Stimulated activated CD4-positive, alpha-beta T cell treated with anti-CD3 and anti-CD28 coated beads, Interleukin-1b, Interleukin-23, amount 100 ng/mL, for 1 hour (primary cell): Measurements from ENCODE around the gene PRR3.
"Not testable (repeated sequence)": the region's sequence is repeated elsewhere in the genome, so short reads cannot be mapped to it uniquely, and the experiment has no call there.

Source experiments
- DNase-seq, 2 donors: peaks; one replicate each; pipeline ENCODE4 v3.0.0-alpha.2; 2020; ENCODE audit warnings: low read depth in 2 of 2

PRR3 gene, protein sequence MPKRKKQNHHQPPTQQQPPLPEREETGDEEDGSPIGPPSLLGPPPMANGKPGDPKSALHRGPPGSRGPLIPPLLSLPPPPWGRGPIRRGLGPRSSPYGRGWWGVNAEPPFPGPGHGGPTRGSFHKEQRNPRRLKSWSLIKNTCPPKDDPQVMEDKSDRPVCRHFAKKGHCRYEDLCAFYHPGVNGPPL

DNA sequence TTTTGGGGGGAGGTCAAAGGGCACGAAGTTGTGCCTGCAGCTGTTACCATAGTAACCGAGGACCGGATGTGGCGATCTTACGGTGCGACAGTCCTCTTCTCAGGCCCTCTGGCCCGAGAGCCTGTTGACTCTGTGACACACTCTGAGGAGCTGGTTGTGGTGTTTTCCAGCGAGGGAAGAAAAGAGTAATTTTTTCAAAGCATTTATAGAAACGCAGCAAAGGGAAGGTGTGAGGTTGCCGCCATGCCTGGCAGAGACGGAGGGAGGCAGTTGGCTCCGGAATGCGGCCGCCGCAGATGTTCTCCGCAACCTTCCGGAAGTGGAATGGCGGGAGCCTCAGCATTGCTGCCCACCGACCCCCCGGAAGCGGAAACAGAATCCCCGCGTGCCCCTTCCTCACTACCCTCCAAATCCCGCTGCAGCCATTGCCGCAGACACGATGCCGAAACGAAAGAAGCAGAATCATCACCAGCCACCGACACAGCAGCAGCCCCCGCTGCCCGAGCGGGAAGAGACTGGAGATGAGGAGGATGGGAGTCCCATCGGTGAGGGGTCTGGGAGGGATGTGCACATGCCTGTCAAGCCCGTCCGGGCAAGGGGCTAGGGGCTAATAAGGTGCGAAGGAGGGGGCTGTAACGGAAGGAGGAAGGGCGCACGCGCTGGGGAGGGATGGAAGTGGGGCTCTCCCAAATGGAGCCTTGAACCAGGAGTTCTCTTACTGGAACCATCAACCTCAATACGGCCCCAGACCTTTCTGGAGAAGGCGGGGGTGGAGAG, at the start of gene PRR3:
TSS of gene PRR3 (plus strand) at position 390 of the 777 bp plus-strand sequence. CDS start at position 440, 50 bp downstream.
- peak; percentile 61 to 68 for DNase-seq

DNA sequence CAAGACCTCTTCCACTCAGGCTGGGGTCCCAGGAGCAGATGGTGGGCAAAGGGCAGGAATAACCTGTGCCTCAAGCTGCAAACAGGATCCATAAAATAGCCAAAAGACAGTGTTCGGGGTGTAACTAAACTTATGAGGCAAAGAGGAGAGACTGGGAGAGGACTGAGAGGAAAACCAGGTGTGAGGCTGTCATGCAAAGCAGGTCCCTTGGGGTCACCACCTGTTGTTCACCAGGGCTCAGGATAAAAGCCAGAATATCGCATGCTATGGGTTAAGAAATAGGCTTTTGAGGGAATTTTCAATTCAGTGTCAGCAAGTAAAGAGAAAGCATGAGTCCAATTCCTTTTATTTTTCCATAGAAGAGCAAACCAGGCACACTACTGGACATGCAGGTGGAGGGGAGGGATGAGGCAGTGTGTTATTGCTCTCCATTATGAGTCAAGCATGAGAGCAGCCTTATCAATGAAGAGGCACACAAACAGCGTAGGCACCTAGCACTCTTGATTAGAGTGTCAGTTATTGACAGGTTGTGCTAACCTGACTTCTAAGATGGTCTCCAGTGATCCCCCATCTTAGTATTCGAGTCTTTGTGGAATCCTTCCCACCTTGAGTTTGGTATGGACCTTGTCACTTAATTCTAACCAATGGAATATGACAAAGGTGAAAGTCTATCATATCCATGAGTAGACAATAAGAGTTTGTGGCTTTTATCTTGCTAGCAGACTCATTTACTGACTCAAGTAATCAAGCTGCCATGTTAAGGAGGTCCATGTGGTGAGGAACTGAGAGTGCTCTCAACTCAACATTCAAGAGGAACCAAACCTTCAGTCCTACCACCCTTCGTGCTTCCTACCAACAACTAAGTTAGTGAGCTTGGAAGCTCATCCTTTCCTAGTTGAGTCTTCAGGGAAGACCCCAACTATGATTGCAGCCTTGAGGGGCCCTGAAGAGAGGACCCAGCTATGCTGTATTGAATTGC, 49.0 kb upstream of the PRR3 start:
- no peak for DNase-seq

DNA sequence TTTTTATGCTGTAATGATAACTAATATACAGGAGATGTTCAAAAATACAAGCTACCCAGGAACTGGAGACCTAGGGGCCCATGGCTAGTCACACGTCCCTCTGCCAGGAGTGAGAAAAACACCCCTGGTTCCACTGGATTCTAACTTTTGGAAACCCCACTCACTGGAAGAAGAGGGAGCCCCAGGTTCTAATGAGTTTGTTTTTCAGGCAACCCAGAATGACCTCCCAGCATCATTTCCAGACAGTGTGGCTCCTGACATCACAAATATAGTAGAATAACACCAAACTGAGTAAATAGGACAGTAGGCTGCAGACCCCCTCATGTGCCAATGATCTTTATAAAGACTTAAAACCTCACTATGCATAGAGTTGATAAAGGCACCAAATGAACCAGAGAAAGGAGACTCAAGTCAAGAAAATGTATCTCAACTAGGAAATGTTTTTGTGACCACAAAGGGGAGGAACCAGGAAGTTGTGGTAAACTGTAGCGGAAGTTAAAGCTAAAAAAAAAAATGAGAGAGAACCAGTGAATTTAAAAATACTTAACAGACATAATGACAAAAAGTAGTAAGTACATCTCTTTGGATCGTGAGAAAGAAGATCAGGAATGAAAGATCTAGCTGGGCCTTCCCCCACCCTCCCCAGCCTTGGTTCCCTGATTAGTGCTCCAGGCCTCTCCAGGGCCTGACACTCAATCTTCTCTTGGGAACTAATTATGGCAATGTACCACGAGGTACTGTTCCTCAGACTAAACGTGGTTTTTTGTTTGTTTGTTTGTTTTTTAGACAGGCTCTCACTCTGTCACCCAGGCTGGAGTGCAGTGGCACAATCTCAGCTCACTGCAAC, 48.0 kb upstream of the PRR3 start:
- DNase-seq: no peak

DNA sequence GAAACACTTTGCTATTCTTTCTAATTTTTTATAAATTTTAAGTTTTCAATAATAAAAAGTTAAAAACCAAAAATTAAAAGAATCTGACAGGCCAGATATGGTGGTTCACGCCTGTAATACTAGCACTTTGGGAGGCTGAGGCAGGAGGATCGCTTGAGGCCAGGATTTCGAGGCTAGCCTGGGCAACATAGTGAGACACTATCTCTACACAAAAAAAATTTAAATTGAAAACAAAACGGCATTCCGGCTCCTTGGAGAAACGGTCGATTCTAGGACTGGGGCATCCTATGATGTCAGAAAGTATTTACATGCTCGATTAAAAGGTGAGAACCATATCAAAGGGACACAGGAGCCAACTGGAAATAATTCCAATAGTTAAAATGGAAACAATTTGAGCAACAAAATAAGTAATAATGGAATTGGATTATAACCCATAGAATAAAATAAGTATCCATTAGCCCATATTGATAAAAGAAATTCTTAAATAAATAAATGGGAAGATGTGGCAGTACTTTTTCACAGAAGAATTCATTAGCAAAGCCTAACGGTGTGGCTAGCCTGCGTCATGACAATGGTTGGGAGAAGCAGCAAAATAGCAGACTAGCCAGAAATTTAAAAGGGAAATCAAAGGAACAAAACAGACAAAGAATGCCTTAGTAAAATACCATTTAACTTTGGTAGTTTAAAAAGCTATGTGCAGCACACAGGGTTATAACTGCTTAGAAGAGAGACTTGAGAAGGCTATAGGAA, 46.5 kb upstream of the PRR3 start:
- DNase-seq: no peak

DNA sequence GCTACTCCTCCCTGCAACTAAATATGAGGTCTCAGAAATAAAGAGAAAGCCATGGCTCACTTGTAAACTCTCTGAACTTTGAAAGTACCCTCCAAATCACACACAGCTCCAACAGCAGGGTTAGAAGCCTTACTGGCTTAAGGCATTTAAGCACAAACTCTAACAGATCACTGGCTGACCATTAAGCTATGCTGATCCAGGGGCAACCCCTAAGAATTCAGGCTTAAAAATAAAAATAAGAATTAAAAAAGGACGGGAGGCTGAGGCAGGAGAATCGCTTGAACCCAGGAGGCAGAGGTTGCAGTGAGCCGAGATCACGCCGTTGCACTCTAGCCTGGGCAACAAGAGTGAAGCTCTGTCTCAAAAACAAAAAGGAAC, 45.9 kb upstream of the PRR3 start:
- DNase-seq: no peak

DNA sequence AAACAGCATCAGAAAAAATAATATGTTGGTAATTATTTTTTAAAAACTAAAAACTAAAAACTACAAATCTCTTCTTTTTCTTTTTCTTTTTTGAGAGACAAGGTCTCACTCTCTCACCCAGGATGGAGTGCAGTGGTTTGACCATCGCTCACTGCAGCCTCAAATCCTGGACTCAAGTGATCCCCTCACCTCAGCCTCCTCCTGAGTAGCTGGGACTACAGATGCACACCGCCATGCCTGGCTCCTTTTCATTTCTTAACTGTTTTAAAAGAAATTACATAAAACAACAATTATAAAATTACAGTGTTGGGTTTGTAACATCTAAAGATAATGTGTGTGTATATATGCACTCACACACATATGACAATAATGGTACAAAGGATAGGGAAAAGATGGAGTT, 43.6 kb upstream of the PRR3 start:
- DNase-seq: no peak

DNA sequence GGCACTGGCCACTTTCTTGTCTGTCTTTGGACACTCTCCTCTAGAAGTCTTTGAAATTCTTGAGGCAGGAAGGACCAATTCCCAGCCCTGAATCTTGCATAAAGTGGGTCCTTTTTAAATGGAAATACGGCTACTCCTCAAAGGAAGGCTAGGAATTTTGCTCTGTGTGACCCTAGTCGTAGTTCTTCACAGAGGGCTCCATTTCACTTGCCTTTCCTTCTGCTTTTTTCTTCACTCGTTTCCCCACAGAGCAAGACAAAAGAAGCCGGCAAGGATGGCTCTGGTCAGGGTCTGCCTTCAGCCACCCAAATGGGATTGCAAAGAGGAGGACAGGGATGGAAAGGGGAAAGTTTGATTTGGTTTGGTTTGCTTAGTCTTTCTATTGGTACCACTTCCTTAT, 42.0 kb upstream of the PRR3 start:
- no peak for DNase-seq

DNA sequence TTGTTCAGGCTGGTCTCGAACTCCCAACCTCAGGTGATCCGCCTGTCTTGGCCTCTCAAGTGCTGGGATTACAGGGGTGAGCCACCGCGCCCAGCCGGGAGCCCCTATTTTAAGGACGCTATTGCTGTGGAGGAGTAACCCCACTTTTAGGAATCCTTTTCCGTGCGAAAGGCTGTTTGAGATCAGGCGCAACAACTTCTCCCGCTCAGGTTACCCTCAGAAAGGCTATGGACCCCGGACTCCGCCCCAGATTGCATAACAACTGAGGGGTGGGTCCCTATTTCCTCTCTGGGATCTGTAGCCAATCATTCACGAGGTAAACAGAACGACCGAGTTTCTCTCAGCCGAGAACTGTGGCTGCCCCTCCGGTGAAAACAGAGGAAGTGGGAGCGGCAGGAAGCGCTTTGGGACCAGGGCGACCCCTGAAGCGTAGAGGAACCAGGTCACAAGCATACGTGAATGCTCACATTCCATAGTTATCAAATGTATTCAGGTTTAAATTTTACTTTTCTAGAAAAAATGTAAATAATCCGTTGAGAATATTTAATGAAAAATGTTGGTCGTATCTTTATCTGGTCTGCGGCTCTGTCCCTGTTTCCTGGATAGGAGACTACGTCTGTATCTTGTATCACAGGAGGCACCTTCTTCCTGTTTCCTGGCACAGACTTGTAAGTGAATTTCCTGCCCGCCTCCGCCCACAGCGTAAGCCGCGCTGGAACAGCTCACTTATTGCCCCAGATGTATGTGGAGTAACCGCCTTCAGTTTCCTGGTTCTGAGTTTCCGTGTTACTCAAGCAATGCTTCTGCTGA, 40.9 kb upstream of the PRR3 start:
- DNase-seq: peak; percentile 66 to 74

DNA sequence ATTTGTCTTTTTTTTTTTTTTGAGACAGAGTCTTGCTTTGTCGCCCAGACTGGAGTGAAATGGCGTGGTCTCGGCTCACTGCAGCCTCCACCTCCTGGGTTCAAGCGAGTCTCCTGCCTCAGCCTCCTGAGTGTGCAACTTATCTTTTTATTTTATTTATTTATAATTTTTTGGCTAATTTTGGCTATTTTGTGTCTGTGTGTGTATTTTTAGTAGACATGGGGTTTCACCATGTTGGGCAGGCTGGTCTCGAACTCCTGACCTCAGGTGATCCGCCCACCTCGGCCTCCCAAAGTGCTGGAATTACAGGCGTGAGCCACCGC, 40.4 kb upstream of the PRR3 start:
- DNase-seq: not testable (repeated sequence)

DNA sequence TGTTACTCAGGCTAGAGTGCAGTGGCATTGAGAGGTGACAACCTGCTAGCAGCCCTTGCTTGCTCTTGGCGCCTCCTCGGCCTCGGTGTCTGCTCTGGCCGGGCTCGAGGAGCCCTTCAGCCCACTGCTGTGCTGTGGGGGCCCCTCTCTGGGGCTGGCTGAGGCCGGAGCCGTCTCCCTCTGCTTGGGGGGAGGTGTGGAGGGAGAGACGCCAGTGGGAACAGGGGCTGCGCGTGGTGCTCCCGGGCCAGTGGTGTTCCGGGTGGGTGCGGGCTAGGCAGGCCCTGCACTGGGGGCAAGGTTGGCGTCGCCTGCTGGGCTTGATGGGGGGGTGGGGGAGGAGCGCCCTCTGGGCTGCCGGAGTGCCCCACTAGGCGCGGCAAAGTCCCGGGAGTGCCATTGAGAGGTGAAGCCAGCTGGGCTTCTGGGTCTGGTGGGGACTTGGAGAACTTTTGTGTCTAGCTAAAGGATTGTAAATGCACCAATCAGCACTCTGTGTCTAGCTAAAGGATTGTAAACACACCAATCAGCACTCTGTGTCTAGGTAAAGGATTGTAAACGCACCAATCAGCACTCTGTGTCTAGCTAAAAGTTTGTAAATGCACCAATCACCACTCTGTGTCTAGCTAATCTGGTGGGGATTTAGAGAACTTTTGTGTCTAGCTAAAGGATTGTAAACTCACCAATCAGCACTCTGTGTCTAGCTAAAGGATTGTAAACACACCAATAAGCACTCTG, 39.2 kb upstream of the PRR3 start:
- not testable (repeated sequence) for DNase-seq

DNA sequence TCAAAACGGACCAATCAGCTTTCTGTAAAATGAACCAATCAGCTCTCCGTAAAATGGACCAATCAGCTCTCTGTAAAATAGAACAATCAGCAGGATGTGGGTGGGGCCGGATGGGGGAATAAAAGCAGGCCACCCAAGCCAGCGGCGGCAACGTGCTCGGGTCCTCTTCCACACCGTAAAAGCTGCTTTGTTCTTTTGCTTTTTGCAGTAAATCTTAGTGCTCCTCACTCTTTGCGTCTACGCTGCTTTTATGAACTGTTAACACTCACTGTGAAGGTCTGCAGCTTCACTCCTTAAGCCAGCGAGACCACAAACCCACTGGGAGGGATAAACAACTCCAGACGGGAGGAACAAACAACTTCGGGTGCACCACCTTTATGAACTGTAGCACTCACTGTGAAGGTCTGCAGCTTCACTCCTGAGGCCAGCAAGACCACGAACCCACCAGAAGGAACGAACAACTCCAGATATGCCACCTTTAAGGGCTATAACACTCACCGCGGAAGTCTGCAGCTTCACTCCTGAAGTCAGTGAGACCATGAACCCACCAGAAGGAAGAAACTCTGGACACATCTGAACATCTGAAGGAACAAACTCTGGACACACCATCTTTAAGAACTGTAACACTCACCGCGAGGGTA, 38.5 kb upstream of the PRR3 start:
- not testable (repeated sequence) for DNase-seq

DNA sequence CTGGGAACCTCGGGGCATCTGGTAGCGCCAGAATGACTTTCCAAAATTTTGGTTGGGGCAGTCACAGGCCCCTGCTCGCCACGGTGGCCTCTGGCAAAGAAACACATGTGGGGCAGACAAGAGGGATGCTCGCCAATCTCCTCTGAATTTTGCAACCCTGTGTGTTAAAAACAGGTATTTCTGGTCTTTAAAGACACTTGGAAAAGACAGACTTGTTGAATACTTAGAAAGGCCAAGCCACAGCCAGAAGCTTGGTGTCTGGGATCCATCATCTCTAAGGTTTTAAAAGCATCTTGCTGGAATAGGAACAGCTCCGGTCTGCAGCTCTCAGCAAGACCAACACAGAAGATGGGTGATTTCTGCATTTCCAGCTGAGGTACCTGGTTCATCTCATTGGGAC, 36.6 kb upstream of the PRR3 start:
- DNase-seq: no peak

DNA sequence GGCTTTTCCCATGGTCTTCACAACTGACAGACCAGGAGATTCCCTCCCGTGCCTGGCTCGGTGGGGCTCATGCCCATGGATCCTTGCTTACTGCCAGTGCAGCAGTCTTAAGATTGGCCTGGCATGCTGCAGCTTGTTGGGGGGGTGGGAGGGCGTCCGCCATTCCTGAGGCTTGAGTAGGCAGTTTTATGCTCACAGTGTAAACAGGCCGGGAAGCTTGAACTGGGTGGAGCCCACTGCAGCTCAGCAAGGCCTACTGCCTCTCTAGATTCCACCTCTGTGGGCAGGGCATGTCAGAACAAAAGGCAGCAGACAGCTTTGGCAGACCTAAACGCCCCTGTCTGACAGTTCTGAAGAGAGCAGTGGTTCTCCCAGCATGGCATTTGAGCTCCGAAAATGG, 36.0 kb upstream of the PRR3 start:
- DNase-seq: not testable (repeated sequence)

DNA sequence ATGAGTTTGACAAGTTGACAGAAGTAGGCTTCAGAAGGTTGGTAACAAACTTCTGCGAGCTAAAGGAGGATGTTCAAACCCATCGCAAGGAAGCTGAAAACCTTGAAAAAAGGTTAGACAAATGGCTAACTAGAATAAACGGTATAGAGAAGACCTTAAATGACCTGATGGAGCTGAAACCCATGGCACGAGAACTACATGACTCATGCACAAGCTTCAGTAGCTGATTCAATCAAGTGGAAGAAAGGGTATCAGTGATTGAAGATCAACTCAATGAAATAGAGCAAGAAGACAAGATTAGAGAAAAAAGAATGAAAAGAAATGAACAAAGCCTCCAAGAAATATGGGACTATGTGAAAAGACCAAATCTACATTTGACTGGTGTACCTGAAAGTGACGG, 35.1 kb upstream of the PRR3 start:
- not testable (repeated sequence) for DNase-seq

DNA sequence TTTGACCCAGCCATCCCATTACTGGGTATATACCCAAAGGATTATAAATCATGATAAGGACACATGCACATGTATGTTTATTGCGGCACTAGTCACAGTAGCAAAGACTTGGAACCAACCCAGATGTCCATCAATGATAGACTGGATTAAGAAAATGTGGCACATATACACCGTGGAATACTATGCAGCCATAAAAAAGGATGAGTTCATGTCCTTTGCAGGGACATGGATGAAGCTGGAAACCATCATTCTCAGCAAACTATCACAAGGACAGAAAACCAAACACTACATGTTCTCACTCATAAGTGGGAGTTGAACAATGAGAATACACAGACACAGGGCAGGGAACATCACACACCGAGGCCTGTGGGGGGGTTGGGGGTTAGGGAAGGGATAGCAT, 30.7 kb upstream of the PRR3 start:
- DNase-seq: not testable (repeated sequence)

DNA sequence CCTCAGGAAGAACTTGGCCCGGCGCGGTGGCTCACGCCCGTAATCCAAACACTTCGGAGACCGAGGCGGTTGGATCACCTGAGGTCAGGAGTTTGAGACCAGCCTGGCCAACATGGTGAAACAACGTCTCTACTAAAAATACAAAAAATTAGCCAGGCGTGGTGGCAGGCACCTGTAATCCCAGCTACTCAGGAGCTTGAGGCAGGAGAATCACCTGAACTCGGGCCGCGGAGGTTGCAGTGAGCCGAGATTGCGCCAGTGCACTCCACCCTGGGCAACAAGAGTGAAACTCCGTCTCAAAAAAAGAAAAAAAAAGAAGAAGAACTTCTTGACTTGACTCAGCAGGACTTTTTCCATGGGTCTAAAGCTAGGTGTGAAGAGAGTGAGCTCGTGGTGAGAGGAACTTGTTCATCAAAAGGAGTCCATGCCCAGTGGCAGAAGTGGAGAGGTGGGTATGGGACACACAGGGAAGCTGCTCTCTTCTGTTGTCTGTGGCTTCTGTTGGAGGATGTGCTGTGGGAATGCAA, 27.7 kb upstream of the PRR3 start:
- DNase-seq: peak in 1 of 2 donors; percentile 33

DNA sequence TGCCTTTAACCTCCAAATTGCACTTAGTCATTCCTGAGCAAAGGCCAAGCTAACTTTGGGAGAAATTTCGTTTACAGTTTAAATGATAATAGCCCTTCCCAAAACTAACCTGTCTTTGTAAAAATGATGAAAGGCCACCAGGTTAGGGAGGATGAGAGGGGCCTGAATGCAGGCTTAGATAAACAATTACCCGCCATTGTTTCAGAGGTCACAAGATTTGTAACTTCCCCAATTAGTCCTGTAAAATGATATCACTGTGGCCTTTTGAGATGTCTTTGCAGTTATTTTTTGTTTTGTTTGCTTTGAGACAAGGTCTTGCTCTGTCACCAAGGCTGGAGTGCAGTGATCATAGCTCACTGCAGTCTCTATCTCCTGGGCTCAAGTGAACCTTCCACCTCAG, 27.1 kb upstream of the PRR3 start:
- no peak for DNase-seq

DNA sequence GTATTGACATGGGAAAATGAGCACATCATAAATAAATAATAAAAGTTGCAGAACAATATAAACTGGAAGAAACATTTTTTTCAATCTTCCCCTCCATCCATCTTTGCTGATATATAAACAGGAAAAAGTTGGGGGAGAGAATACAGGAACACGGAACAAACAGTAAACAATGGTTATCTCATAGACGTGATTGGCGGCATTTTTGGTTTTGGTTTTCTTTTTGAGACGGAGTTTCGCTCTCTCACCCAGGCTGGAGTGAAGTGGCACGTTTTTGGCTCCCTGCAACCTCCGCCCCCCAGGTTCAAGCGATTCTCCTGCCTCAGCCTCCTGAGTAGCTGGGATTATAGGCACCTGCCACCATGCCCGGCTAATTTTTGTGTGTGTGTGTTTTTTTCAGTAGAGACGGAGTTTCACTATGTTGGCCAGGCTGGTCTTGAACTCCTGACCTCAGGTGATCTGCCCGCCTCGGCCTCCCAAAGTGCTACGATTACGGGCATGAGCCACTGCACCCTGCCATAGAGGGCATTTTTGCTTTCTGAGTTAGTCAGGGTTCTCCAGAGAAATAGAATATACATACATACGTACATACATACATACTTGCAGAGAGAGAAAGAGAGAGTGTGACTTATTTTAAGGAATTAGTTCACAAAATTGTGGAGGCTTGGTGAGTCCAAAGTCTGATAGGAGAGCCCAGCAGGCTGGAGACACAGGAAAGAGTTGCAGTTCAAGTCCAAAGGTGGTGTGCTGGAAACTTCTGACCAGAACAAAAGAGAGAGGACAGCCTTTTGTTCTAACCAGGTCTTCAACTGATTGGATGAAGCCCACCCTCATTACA, 23.4 kb upstream of the PRR3 start:
- DNase-seq: no peak
